Hematopoietic multipotent progenitor cell treated with erythropoietin and hydrocortisone succinate and interleukin-3 and kit ligand, for 4 days (in vitro differentiated cells): ENCODE measurements around the gene FAM13A.
A peak's percentile ranks its signal among the peaks of the same experiment; 100 is the strongest.

Experiments used
- DNase-seq: peaks from one replicate; pipeline ENCODE4 v3.0.0-alpha.2; 2015

The FAM13A gene

GRCh38 chr4:88807499-88807898, 249.5 kb downstream of the FAM13A start:
- no peak for DNase-seq

GRCh38 chr4:88804234-88804633, 252.8 kb downstream of the FAM13A start:
- DNase-seq: no peak

GRCh38 chr4:88803600-88804096, 253.3 kb downstream of the FAM13A start:
- peak; percentile 73 for DNase-seq

- DNase-seq: peak; percentile 13
Measured at GRCh38 chr4:88802585-88803286, 254.2 kb downstream of the FAM13A start.

GRCh38 chr4:88802138-88802537, 254.8 kb downstream of the FAM13A start:
- DNase-seq: peak; percentile 11

- no peak for DNase-seq
Measured at GRCh38 chr4:88799900-88800299, 257.1 kb downstream of the FAM13A start.

GRCh38 chr4:88797725-88798124, 259.3 kb downstream of the FAM13A start:
- DNase-seq: no peak

- no peak for DNase-seq
Measured at GRCh38 chr4:88796545-88796944, 260.4 kb downstream of the FAM13A start.

- no peak for DNase-seq
Measured at GRCh38 chr4:88794952-88795351, 262.0 kb downstream of the FAM13A start.

GRCh38 chr4:88794087-88794690, 262.8 kb downstream of the FAM13A start:
- DNase-seq: no peak

- DNase-seq: no peak
Measured at GRCh38 chr4:88793475-88793874, 263.5 kb downstream of the FAM13A start.

GRCh38 chr4:88792821-88793220, 264.2 kb downstream of the FAM13A start:
- DNase-seq: no peak

- no peak for DNase-seq
Measured at GRCh38 chr4:88792268-88792781, 264.7 kb downstream of the FAM13A start.

GRCh38 chr4:88791274-88791673, 265.7 kb downstream of the FAM13A start:
- DNase-seq: peak; percentile 61

GRCh38 chr4:88788895-88789294, 268.1 kb downstream of the FAM13A start:
- DNase-seq: no peak

GRCh38 chr4:88788424-88788823, 268.6 kb downstream of the FAM13A start:
- DNase-seq: no peak

GRCh38 chr4:88786011-88786410, 271.0 kb downstream of the FAM13A start:
- DNase-seq: no peak

GRCh38 chr4:88780389-88780788, 276.6 kb downstream of the FAM13A start:
- no peak for DNase-seq

GRCh38 chr4:88779431-88779830, 277.6 kb downstream of the FAM13A start:
- no peak for DNase-seq

GRCh38 chr4:88775529-88775928, 281.5 kb downstream of the FAM13A start:
- no peak for DNase-seq

GRCh38 chr4:88775026-88775425, 282.0 kb downstream of the FAM13A start:
- no peak for DNase-seq

- no peak for DNase-seq
Measured at GRCh38 chr4:88771883-88772450, 285.0 kb downstream of the FAM13A start.

GRCh38 chr4:88765729-88766128, 291.3 kb downstream of the FAM13A start:
- no peak for DNase-seq

- DNase-seq: no peak
Measured at GRCh38 chr4:88763075-88763474, 293.9 kb downstream of the FAM13A start.
